ENCODE data around the gene TRAM2.

Gene TRAM2

DNA sequence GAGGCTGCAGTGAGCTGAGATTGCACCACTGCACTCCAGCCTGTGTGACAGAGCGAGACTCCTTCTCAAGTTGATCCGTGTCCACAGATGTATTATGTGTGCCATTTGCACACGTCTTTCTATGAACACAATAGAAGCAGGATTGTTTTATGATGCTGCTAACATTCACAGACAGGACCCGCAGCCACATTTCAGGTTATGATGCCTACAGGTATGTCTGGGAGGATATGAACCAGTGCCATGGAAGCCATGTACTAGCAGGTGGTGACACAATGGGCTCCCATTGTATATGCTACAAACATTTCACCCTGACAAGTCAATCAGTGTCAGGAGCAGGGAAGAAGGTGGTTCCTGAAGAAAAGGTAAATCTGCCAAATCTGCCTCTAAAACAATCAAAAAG lies 4.3 kb downstream of the TRAM2 start:
- Mint-ChIP-seq H3K9me3 (no peaks in the 10 kb centered on the region), H3K4me1 (peaks cover 81% of the 10 kb centered on the region), H3K27me3 (ENCODE audit: low read depth) (no peaks in the 10 kb centered on the region), H3K4me3 (peak overlapping the region in 1 of 3 experiments; percentile 90), H3K27ac (peak overlapping the region; percentile 77 to 91 (median 86)), H3K36me3 (ENCODE audit: low read depth) (peaks cover 4% of the 10 kb centered on the region)
- TF ChIP-seq, protein P1, sequence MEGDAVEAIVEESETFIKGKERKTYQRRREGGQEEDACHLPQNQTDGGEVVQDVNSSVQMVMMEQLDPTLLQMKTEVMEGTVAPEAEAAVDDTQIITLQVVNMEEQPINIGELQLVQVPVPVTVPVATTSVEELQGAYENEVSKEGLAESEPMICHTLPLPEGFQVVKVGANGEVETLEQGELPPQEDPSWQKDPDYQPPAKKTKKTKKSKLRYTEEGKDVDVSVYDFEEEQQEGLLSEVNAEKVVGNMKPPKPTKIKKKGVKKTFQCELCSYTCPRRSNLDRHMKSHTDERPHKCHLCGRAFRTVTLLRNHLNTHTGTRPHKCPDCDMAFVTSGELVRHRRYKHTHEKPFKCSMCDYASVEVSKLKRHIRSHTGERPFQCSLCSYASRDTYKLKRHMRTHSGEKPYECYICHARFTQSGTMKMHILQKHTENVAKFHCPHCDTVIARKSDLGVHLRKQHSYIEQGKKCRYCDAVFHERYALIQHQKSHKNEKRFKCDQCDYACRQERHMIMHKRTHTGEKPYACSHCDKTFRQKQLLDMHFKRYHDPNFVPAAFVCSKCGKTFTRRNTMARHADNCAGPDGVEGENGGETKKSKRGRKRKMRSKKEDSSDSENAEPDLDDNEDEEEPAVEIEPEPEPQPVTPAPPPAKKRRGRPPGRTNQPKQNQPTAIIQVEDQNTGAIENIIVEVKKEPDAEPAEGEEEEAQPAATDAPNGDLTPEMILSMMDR (IDR thresholded peaks at IDR 0.05; ENCODE audit: unreplicated experiment in 3 of 3) = no peak

GRCh38 chr6:52571099-52571755 lies 5.6 kb downstream of the TRAM2 start:
- H3K4me3 Mint-ChIP-seq = peak overlapping the region; percentile 17 to 55 (median 46)
- H3K27ac Mint-ChIP-seq = peak overlapping the region; percentile 76 to 86 (median 81)
- no peaks in the 10 kb centered on the region for H3K27me3 Mint-ChIP-seq (ENCODE audit: low read depth)
- no peaks in the 10 kb centered on the region for H3K9me3 Mint-ChIP-seq
- H3K36me3 Mint-ChIP-seq (ENCODE audit: low read depth) = peaks cover 4% of the 10 kb centered on the region
- TF ChIP-seq, protein P1 (IDR thresholded peaks at IDR 0.05; ENCODE audit: unreplicated experiment in 3 of 3) = no peak
- H3K4me1 Mint-ChIP-seq = peaks cover 92% of the 10 kb centered on the region

DNA sequence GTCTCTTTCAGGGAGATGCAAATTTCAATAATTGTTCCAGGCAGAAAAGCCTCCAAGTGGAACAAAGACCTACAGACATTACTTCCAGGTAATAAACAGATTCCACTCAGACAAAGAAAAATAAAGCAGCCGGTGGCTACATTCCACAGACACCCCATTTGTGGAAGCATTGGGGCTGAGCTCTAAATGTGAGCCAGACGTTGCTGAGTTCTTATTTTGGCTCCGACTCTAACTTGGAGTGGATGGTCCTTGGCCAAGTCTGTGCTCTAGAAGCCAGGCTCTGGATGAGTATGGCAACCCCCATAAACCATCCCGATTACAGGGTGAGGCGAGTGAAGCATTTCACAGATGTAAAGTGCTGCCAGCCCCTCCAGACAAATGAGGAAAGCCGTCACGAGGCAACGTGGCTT lies 6.6 kb downstream of the TRAM2 start:
- no peaks in the 10 kb centered on the region for H3K9me3 Mint-ChIP-seq
- H3K27me3 Mint-ChIP-seq (ENCODE audit: low read depth) = no peaks in the 10 kb centered on the region
- H3K27ac Mint-ChIP-seq = peak overlapping the region; percentile 76 to 86 (median 81)
- peaks cover 86% of the 10 kb centered on the region for H3K4me1 Mint-ChIP-seq
- TF ChIP-seq, protein P1 (IDR thresholded peaks at IDR 0.05; ENCODE audit: unreplicated experiment in 3 of 3) = no peak
- H3K36me3 Mint-ChIP-seq (ENCODE audit: low read depth) = peaks cover 4% of the 10 kb centered on the region
- H3K4me3 Mint-ChIP-seq = no peak overlapping the region

GRCh38 chr6:52568320-52568719 lies 8.5 kb downstream of the TRAM2 start:
- Mint-ChIP-seq H3K9me3 (no peaks in the 10 kb centered on the region), H3K4me3 (no peak overlapping the region), H3K27me3 (ENCODE audit: low read depth) (no peaks in the 10 kb centered on the region), H3K4me1 (peaks cover 77% of the 10 kb centered on the region), H3K36me3 (ENCODE audit: low read depth) (peaks cover 4% of the 10 kb centered on the region), H3K27ac (no peak overlapping the region)
- TF ChIP-seq, protein P1 (IDR thresholded peaks at IDR 0.05; ENCODE audit: unreplicated experiment in 3 of 3) = no peak

- TF ChIP-seq, protein P1 (IDR thresholded peaks at IDR 0.05; ENCODE audit: unreplicated experiment in 3 of 3) = no peak
- peaks cover 4% of the 10 kb centered on the region for H3K36me3 Mint-ChIP-seq (ENCODE audit: low read depth)
- H3K4me3 Mint-ChIP-seq = no peak overlapping the region
- H3K27me3 Mint-ChIP-seq (ENCODE audit: low read depth) = no peaks in the 10 kb centered on the region
- no peaks in the 10 kb centered on the region for H3K9me3 Mint-ChIP-seq
- H3K4me1 Mint-ChIP-seq = peaks cover 79% of the 10 kb centered on the region
- peak overlapping the region in 1 of 3 experiments; percentile 28 for H3K27ac Mint-ChIP-seq
Observed at GRCh38 chr6:52566853-52567279, 10.0 kb downstream of the TRAM2 start.

DNA sequence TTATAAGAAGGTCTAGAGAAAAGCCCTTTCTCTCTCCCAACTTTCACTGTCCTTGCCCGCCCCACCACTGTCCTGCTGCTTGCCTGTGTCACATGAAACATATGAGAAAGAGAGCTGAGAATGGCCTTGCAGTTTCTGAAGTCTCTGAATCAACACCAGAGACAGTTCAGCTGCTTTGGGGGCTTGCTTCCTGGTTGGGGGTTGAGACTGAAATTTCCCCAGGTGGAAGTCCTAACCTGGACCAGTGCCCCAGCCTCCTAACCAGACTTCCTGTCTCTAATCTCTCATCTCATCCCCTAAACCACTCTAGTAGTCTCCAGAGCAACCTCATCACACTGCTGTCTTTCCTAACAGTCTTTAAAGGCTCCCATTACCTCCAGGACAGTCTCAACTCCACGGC lies 10.7 kb downstream of the TRAM2 start:
- Mint-ChIP-seq H3K4me3 (no peak overlapping the region), H3K9me3 (no peaks in the 10 kb centered on the region), H3K27ac (no peak overlapping the region), H3K4me1 (peaks cover 73% of the 10 kb centered on the region), H3K27me3 (ENCODE audit: low read depth) (no peaks in the 10 kb centered on the region), H3K36me3 (ENCODE audit: low read depth) (peaks cover 4% of the 10 kb centered on the region)
- TF ChIP-seq, protein P1 (IDR thresholded peaks at IDR 0.05; ENCODE audit: unreplicated experiment in 3 of 3) = no peak
